DND-41 (cell line): ENCODE measurements around the gene SNX32.

Experiments used
- ATAC-seq: fragments of 200-7000 bp; cut with Tn5 transposase; 3 replicates; pipeline ENCODE4 v1.9.1; 2021; ENCODE audit warnings: low read depth; ENCODE audit not compliant: insufficient read depth
- DNase-seq: peaks from one replicate; pipeline ENCODE4 v3.0.0-alpha.2; 2020
- H2AFZ ChIP-seq: 2 replicates; pipeline ENCODE4 v1.6.0; 2012; ENCODE audit warnings: low read depth, low read length
- H3K27ac ChIP-seq: 2 replicates; pipeline ENCODE4 v1.5.1; 2012; ENCODE audit warnings: low read length, inconsistent platforms
- H3K27me3 ChIP-seq: fragments of 200-600 bp; sonication (generic); 2 replicates; pipeline ENCODE4 v1.6.0; 2012; ENCODE audit warnings: low read length, mild to moderate bottlenecking, inconsistent platforms; ENCODE audit not compliant: insufficient read depth, poor library complexity
- H3K36me3 ChIP-seq: 2 replicates; pipeline ENCODE4 v1.5.1; 2012; ENCODE audit warnings: low read length, inconsistent platforms; ENCODE audit not compliant: insufficient read depth
- H3K4me1 ChIP-seq: 2 replicates; pipeline ENCODE4 v1.5.1; 2012; ENCODE audit warnings: mild to moderate bottlenecking, low read length; ENCODE audit not compliant: insufficient read depth
- H3K4me2 ChIP-seq: 2 replicates; pipeline ENCODE4 v1.6.0; 2012; ENCODE audit warnings: mild to moderate bottlenecking, moderate library complexity, low read length, inconsistent platforms; ENCODE audit not compliant: insufficient read depth
- H3K4me3 ChIP-seq, 2 experiments: fragments of 200-600 bp in 1 of 2; shearing (Covaris generic) in 1 of 2; 2 replicates each; pipeline ENCODE4 v1.5.1; 2012 to 2016; ENCODE audit warnings: inconsistent platforms in 2 of 2, low read length in 2 of 2, mild to moderate bottlenecking in 2 of 2, low read depth in 1 of 2, moderate library complexity in 1 of 2
- H3K79me2 ChIP-seq: 2 replicates; pipeline ENCODE4 v1.6.0; 2012; ENCODE audit warnings: low read length, inconsistent platforms; ENCODE audit not compliant: insufficient read depth
- H3K9ac ChIP-seq: 2 replicates; pipeline ENCODE4 v1.6.0; 2012; ENCODE audit warnings: low read depth, mild to moderate bottlenecking, inconsistent platforms, low read length, moderate library complexity
- H3K9me3 ChIP-seq: 2 replicates; pipeline ENCODE4 v1.5.1; 2012; ENCODE audit warnings: low read length, moderate library complexity, mild to moderate bottlenecking, inconsistent platforms; ENCODE audit not compliant: insufficient read depth, severe bottlenecking
- H4K20me1 ChIP-seq: 2 replicates; pipeline ENCODE4 v1.6.0; 2012; ENCODE audit warnings: low read length; ENCODE audit not compliant: insufficient read depth
- CTCF ChIP-seq: IDR thresholded peaks from 2 replicates; pipeline ENCODE4 v1.5.1; 2012; ENCODE audit warnings: borderline replicate concordance, low read length, moderate library complexity, mild to moderate bottlenecking; ENCODE audit not compliant: poor library complexity, severe bottlenecking; ENCODE audit errors: extremely low read depth
- EZH2 ChIP-seq: IDR thresholded peaks from 3 replicates; pipeline ENCODE4 v1.6.1; 2012; ENCODE audit warnings: borderline replicate concordance, low read depth, mild to moderate bottlenecking, moderate library complexity, low read length, inconsistent platforms; ENCODE audit not compliant: severe bottlenecking

Gene SNX32

GRCh38 chr11:65791719-65792213 lies 42.0 kb upstream of the SNX32 start:
- ATAC-seq (no peak), DNase-seq (no peak)
- Histone ChIP-seq H3K27ac (no peak overlapping the region), H3K4me1 (no peaks in the 10 kb centered on the region), H2AFZ (no peak overlapping the region), H3K9me3 (no peaks in the 10 kb centered on the region), H3K79me2 (no peaks in the 10 kb centered on the region), H3K9ac (no peak overlapping the region), H3K4me2 (no peak overlapping the region), H3K4me3 (no peak overlapping the region), H3K27me3 (peaks cover 4% of the 10 kb centered on the region), H4K20me1 (no peaks in the 10 kb centered on the region), H3K36me3 (no peaks in the 10 kb centered on the region)
- TF ChIP-seq CTCF (no peak), EZH2 (no peak)

- H3K79me2 ChIP-seq, result no peaks in the 10 kb centered on the region
- H3K36me3 ChIP-seq, result no peaks in the 10 kb centered on the region
- H3K4me1 ChIP-seq, result no peaks in the 10 kb centered on the region
- DNase-seq, result no peak
- no peak overlapping the region for H3K27ac ChIP-seq
- TF ChIP-seq EZH2 (no peak), CTCF (no peak)
- H2AFZ ChIP-seq, result no peak overlapping the region
- peaks cover 4% of the 10 kb centered on the region for H3K27me3 ChIP-seq
- H3K9me3 ChIP-seq, result no peaks in the 10 kb centered on the region
- no peak overlapping the region for H3K9ac ChIP-seq
- H4K20me1 ChIP-seq, result no peaks in the 10 kb centered on the region
- no peak overlapping the region for H3K4me2 ChIP-seq
- H3K4me3 ChIP-seq, result no peak overlapping the region
- no peak for ATAC-seq
Observed at GRCh38 chr11:65792456-65792855, 41.3 kb upstream of the SNX32 start.

- Histone ChIP-seq H3K4me1 (peaks cover under 1% of the 10 kb centered on the region; the same call in 1 of the 2 replicates), H3K4me3 (no peak overlapping the region), H3K27me3 (peaks cover 4% of the 10 kb centered on the region), H4K20me1 (peaks cover 4% of the 10 kb centered on the region; the same call in 1 of the 2 replicates), H3K36me3 (no peaks in the 10 kb centered on the region), H3K9ac (no peak overlapping the region), H3K9me3 (no peaks in the 10 kb centered on the region), H3K79me2 (no peaks in the 10 kb centered on the region), H3K27ac (no peak overlapping the region), H2AFZ (no peak overlapping the region), H3K4me2 (no peak overlapping the region)
- DNase-seq (no peak), ATAC-seq (no peak)
- TF ChIP-seq EZH2 (no peak), CTCF (no peak)
Observed at GRCh38 chr11:65793144-65793581, 40.6 kb upstream of the SNX32 start.
